HepG2 (cell line): Measurements from ENCODE around the gene PPP1R18. TPM values are rescaled to one million over a fixed set of nuclear protein-coding genes. Genes with fewer than 3 reads are reported as not detected.

Experiments
- ARNT2 ChIP-seq: sonication (generic); formaldehyde crosslinking; IDR thresholded peaks from 2 replicates; pipeline ENCODE4 v1.8.0; 2022; ENCODE audit warnings: mild to moderate bottlenecking, low read depth, missing genetic modification reagents, moderate library complexity
- CCDC6 ChIP-seq: sonication (generic); formaldehyde crosslinking; IDR thresholded peaks from 2 replicates; pipeline ENCODE4 v1.8.1; 2022; ENCODE audit warnings: mild to moderate bottlenecking, missing genetic modification reagents, moderate library complexity
- HDAC2 ChIP-seq: sonication (generic); formaldehyde crosslinking; IDR thresholded peaks from 2 replicates; pipeline ENCODE4 v1.4.0; 2020; ENCODE audit warnings: missing genetic modification reagents
- HMG20B ChIP-seq: conservative IDR thresholded peaks from 2 replicates; pipeline ENCODE4 v1.6.1; 2016; ENCODE audit warnings: missing genetic modification reagents, missing compliant biosample characterization
- MAFK ChIP-seq, 2 experiments: IDR thresholded peaks in 1 of 2; conservative IDR thresholded peaks in 1 of 2; 2 replicates each; pipeline ENCODE4 v1.6.1; 2011; ENCODE audit warnings: improper control_type of control experiment in 2 of 2, low read length in 2 of 2
- MATR3 ChIP-seq: sonication (generic); formaldehyde crosslinking; IDR thresholded peaks from 2 replicates; pipeline ENCODE4 v1.4.0; 2020; ENCODE audit warnings: missing genetic modification reagents
- RARG ChIP-seq: sonication (generic); formaldehyde crosslinking; IDR thresholded peaks from 2 replicates; pipeline ENCODE4 v1.4.0; 2020; ENCODE audit warnings: low read depth, mild to moderate bottlenecking, missing genetic modification reagents
- SP4 ChIP-seq: sonication (generic); formaldehyde crosslinking; IDR thresholded peaks from 2 replicates; pipeline ENCODE4 v1.8.1; 2023; ENCODE audit warnings: mild to moderate bottlenecking, missing genetic modification reagents
- ZIK1 ChIP-seq: sonication (generic); formaldehyde crosslinking; IDR thresholded peaks from 2 replicates; pipeline ENCODE4 v1.5.0; 2020; ENCODE audit warnings: mild to moderate bottlenecking, low read depth, missing genetic modification reagents, borderline replicate concordance
- ZKSCAN1 ChIP-seq: fragments of 150-350 bp; IDR thresholded peaks from 2 replicates; pipeline ENCODE4 v1.6.1; 2014; ENCODE audit warnings: low read length
- ZNF337 ChIP-seq: sonication (generic); formaldehyde crosslinking; IDR thresholded peaks from 2 replicates; pipeline ENCODE4 v1.5.1; 2020; ENCODE audit warnings: missing genetic modification reagents, low read depth, mild to moderate bottlenecking, borderline replicate concordance
- ZNF382 ChIP-seq: sonication (generic); formaldehyde crosslinking; IDR thresholded peaks from 2 replicates; pipeline ENCODE4 v1.5.0; 2020; ENCODE audit warnings: missing genetic modification reagents, mild to moderate bottlenecking, borderline replicate concordance
- ZNF678 ChIP-seq: sonication (generic); formaldehyde crosslinking; IDR thresholded peaks from 2 replicates; pipeline ENCODE4 v1.4.0; 2020; ENCODE audit warnings: mild to moderate bottlenecking, missing genetic modification reagents
- polyA plus RNA-seq, 8 experiments: library from polyadenylated mRNA; depleted of rRNA in 3 of 8; stranded (reverse) in 7 of 8; unstranded in 1 of 8; fragments of >200 nt; fragmentation: Illumina TruSeq in 4 of 8; extraction: Trizol in 4 of 8; gene quantifications; 2 replicates each; pipeline versions ENCODE4 v1.2.1 to v1.2.3, GENCODE V29; 2011 to 2016; ENCODE audit warnings: low read depth in 4 of 8, missing spikeins in 1 of 8, mixed read lengths in 1 of 8; ENCODE audit not compliant: insufficient read depth in 1 of 8
- total RNA-seq, 5 experiments: library from RNA; depleted of rRNA; stranded (reverse); fragments of >200 nt; fragmentation: Illumina TruSeq; extraction: Trizol; gene quantifications; 2 replicates each; pipeline ENCODE4 v1.2.3, GENCODE V29; 2016; ENCODE audit warnings: low read depth in 1 of 5
- TF ChIP-seq, protein P1 (sequence below): sonication (generic); formaldehyde crosslinking; IDR thresholded peaks from 2 replicates; pipeline ENCODE4 v1.8.0; 2022; ENCODE audit warnings: mild to moderate bottlenecking, missing genetic modification reagents
- TF ChIP-seq, protein P2 (sequence below): sonication (generic); formaldehyde crosslinking; IDR thresholded peaks from 2 replicates; pipeline ENCODE4 v1.5.0; 2020; ENCODE audit warnings: mild to moderate bottlenecking, low read depth, missing genetic modification reagents, borderline replicate concordance
- TF ChIP-seq, protein P3 (sequence below): sonication (generic); formaldehyde crosslinking; IDR thresholded peaks from 2 replicates; pipeline ENCODE4 v1.5.1; 2020; ENCODE audit warnings: missing genetic modification reagents, mild to moderate bottlenecking, borderline replicate concordance
- TF ChIP-seq, protein P4 (sequence below): sonication (generic); formaldehyde crosslinking; IDR thresholded peaks from 2 replicates; pipeline ENCODE4 v1.5.1; 2020; ENCODE audit warnings: mild to moderate bottlenecking, missing genetic modification reagents, moderate library complexity

Gene PPP1R18
- total and polyA plus RNA-seq, 2 of the 13 experiments (the other 11 are each of a cell fraction or from before 2014, with no cell fraction given): 4.9 to 9.2 TPM

DNA sequence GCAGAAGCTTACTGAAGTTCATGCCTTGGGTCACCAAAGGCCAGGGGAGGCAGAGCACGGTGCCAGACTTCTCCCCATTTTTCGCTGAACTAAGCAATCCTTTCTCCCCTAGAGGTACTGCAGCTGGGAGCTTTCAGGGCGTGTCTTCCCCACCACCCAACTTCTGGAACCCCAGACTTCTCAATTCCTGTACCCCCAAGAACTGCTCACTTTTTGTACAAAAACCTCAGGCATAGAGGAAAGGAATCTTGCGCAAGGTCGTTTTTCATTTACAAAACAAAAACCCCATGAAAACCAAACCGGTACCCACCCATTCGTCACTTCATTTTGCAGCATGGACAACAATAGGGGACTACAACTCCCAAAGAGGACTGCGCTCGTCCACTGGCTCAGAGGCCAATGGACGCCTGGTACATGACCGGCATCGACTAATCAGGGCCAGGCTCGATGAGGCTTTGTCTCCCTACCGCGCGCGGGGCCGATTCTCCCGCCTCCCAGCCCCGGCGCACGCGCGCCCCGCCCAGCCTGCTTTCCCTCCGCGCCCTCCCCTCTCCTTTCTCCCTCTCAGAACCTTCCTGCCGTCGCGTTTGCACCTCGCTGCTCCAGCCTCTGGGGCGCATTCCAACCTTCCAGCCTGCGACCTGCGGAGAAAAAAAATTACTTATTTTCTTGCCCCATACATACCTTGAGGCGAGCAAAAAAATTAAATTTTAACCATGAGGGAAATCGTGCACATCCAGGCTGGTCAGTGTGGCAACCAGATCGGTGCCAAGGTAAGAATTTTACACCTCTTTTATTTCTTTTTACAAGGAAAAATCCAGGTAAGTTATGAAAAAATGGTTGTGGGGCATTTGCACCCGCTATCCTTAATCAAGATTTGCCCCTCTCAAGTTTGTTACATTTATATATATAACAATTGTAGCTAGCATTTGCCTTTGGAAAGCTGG is 33.6 kb upstream of the PPP1R18 start, which contains the start of gene TUBB (continued):
- TF ChIP-seq, protein P1, sequence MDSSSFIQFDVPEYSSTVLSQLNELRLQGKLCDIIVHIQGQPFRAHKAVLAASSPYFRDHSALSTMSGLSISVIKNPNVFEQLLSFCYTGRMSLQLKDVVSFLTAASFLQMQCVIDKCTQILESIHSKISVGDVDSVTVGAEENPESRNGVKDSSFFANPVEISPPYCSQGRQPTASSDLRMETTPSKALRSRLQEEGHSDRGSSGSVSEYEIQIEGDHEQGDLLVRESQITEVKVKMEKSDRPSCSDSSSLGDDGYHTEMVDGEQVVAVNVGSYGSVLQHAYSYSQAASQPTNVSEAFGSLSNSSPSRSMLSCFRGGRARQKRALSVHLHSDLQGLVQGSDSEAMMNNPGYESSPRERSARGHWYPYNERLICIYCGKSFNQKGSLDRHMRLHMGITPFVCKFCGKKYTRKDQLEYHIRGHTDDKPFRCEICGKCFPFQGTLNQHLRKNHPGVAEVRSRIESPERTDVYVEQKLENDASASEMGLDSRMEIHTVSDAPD (CRISPR knock-in tag): no peak
- TF ChIP-seq HMG20B (CRISPR knock-in tag) (no peak), ZNF382 (CRISPR knock-in tag) (no peak), CCDC6 (CRISPR knock-in tag) (no peak), ZIK1 (peak; percentile 17; the same call in 1 of the 2 replicates), ARNT2 (CRISPR knock-in tag) (peak; percentile 11; the same call in 1 of the 2 replicates), MAFK (conservative IDR thresholded peaks at IDR 0.05 in 1 of 2, IDR thresholded peaks at IDR 0.05 in 1 of 2; ENCODE audit: low read length in 2 of 2) (peak; percentile 95 to 98), RARG (CRISPR knock-in tag) (no peak), ZNF337 (no peak), ZKSCAN1 (no peak), HDAC2 (CRISPR knock-in tag) (peak; percentile 23; the same call in 1 of the 2 replicates), SP4 (CRISPR knock-in tag) (peak; percentile 72), MATR3 (CRISPR knock-in tag) (no peak), ZNF678 (CRISPR knock-in tag) (no peak)
- TF ChIP-seq, protein P2, sequence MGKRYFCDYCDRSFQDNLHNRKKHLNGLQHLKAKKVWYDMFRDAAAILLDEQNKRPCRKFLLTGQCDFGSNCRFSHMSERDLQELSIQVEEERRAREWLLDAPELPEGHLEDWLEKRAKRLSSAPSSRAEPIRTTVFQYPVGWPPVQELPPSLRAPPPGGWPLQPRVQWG (CRISPR knock-in tag): no peak
- TF ChIP-seq, protein P3, sequence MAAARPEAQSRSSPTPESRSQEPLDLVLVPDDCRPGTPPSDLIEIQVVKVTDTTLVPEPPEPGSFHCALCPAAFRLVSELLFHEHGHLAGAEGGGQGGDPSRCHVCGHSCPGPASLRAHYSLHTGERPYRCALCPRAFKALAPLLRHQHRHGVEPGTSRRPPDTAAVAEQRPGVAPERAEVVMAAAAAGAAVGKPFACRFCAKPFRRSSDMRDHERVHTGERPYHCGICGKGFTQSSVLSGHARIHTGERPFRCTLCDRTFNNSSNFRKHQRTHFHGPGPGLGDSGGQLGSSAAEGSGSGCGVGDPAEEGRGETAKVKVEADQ (CRISPR knock-in tag): no peak
- TF ChIP-seq, protein P4, sequence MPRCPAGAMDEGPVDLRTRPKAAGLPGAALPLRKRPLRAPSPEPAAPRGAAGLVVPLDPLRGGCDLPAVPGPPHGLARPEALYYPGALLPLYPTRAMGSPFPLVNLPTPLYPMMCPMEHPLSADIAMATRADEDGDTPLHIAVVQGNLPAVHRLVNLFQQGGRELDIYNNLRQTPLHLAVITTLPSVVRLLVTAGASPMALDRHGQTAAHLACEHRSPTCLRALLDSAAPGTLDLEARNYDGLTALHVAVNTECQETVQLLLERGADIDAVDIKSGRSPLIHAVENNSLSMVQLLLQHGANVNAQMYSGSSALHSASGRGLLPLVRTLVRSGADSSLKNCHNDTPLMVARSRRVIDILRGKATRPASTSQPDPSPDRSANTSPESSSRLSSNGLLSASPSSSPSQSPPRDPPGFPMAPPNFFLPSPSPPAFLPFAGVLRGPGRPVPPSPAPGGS: no peak; the same call in none of the 2 replicates
- TF ChIP-seq, all 625 proteins: peak for 239
